ENCODE measurements around the gene CROCC.

DNA sequence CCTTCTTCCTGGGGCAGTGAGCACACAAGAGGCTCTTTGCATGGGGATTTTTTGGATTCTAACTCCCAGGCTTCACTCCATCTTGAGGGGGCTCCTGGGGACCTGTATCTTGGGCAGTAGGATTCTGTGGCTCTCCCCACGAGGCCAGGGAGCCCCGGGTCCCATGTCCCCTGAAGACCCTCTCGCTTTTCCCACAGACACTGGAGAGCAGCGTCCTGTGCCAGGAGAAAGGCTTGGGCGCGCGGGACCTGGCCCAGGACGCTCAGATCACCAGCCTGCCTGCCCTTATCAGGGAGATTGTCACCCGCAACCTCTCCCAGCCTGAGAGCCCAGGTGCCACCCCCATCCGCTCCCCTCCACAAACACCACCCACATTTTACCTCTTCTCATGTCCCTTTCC, 735 bp downstream of the CROCC start:
- TF ChIP-seq TAF1 (IDR thresholded peaks at IDR 0.05; ENCODE audit: borderline replicate concordance, low read depth, low read length) (no peak), POLR2A (IDR thresholded peaks at IDR 0.05; ENCODE audit: low read depth, low read length) (no peak), POLR2AphosphoS5 (IDR thresholded peaks at IDR 0.05; ENCODE audit: low read depth, low read length) (no peak)
